Breast epithelium (tissue), 4 donors: ENCODE results near the gene KIRREL2. TPM values are rescaled to one million over a fixed set of nuclear protein-coding genes. Genes with fewer than 3 reads are reported as not detected.
A peak's percentile ranks its signal among the peaks of the same experiment; 100 is the strongest.

Experiments
- DNase-seq, 2 donors: peaks; one replicate each; pipeline ENCODE4 v3.0.0-alpha.2; 2019; ENCODE audit warnings: low spot score in 2 of 2
- H3K27ac ChIP-seq, 2 donors: fragments of 200-600 bp; sonication (generic) in 1 of 2; one replicate each; pipeline ENCODE4 v1.5.1; 2016 to 2019; ENCODE audit warnings: mild to moderate bottlenecking in 1 of 2
- H3K27me3 ChIP-seq, 2 donors: fragments of 200-600 bp; sonication (generic) in 1 of 2; one replicate each; pipeline versions ENCODE4 v1.5.1 to v1.6.0; 2017 to 2019; ENCODE audit warnings: control low read depth in 1 of 2, mild to moderate bottlenecking in 1 of 2
- H3K36me3 ChIP-seq: fragments of 200-600 bp; one replicate; pipeline ENCODE4 v1.5.1; 2019
- H3K4me1 ChIP-seq, 2 donors: fragments of 200-600 bp; sonication (generic); one replicate each; pipeline ENCODE4 v1.5.1; 2016 to 2019; ENCODE audit warnings: control low read depth in 1 of 2
- H3K4me3 ChIP-seq, 3 donors: fragments of 200-600 bp; sonication (generic); 1 replicate in 2 of 3; 2 replicates in 1 of 3; pipeline ENCODE4 v1.5.1; 2016 to 2019; ENCODE audit warnings: mild to moderate bottlenecking in 3 of 3, moderate library complexity in 2 of 3
- H3K9me3 ChIP-seq, 2 donors: fragments of 200-600 bp; sonication (generic) in 1 of 2; one replicate each; pipeline ENCODE4 v1.5.1; 2016 to 2019; ENCODE audit warnings: control low read depth in 1 of 2
- CTCF ChIP-seq, 3 donors: fragments of 450-650 bp; IDR thresholded peaks; one replicate each; pipeline ENCODE4 v1.5.1; 2016 to 2017; ENCODE audit warnings: antibody characterized with exemption in 3 of 3, mild to moderate bottlenecking in 3 of 3, moderate library complexity in 3 of 3
- POLR2A ChIP-seq: fragments of 450-650 bp; IDR thresholded peaks from one replicate; pipeline ENCODE4 v1.6.1; 2016; ENCODE audit warnings: antibody characterized with exemption, mild to moderate bottlenecking, moderate library complexity
- POLR2AphosphoS5 ChIP-seq, 3 donors: sonication (generic); formaldehyde crosslinking; IDR thresholded peaks; one replicate each; pipeline ENCODE4 v1.6.1; 2017; ENCODE audit warnings: antibody characterized with exemption in 3 of 3
- intact Hi-C: fragments of 100-400 bp; cut with DNase I; formaldehyde crosslinking; loops from one replicate; pipeline ENCODE4 v1.15.1; 2023; ENCODE audit warnings: low total_unique reads
- total RNA-seq, 3 donors: library from RNA; depleted of rRNA; stranded (reverse); fragments of >200 nt; gene quantifications; one replicate each; pipeline ENCODE4 v1.1.0, GENCODE V29; 2016

Gene KIRREL2
- under 1 TPM in 2 of 3 donors, not detected in 1; 0.15 to 0.66 TPM for total RNA-seq

DNA sequence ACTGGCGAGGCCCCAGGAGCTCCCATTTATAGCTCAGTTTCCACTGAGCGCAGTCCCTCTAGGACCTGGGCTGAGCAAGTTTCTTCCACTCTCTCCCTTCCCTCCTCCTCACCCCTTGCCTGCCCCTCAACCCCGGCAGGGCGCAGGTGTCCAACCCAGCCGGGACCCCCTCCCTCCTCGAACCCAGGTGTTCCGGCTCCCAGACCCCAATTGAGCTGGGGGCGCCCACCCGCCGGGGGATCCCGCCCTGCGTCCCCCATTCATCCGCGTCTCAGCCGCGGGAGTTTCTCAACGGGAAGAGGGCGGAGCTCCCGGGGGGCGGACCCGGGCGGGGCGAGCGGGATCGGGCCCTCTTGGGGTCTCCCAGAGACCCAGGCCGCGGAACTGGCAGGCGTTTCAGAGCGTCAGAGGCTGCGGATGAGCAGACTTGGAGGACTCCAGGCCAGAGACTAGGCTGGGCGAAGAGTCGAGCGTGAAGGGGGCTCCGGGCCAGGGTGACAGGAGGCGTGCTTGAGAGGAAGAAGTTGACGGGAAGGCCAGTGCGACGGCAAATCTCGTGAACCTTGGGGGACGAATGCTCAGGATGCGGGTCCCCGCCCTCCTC, at the start of gene KIRREL2:
Gene KIRREL2, plus strand, starts transcription at position 366 of the 604 bp plus-strand sequence. Its CDS starts 209 bp downstream, at position 575.
- TF ChIP-seq POLR2A: no peak
- TF ChIP-seq CTCF (IDR thresholded peaks at IDR 0.05): no peak
- no peak for TF ChIP-seq POLR2AphosphoS5 (IDR thresholded peaks at IDR 0.05)
- H3K27ac ChIP-seq: no peak within 1 kb of the TSS
- H3K4me1 ChIP-seq: no peaks in the 10 kb centered on the region
- no peak for DNase-seq
- intact Hi-C loops: no loop called here
- no peaks in the 10 kb centered on the region for H3K36me3 ChIP-seq
- H3K4me3 ChIP-seq: peak within 1 kb of the TSS; percentile 36 to 74 (median 45)
- peaks cover 0 to 4% of the 10 kb centered on the region in 2 donors for H3K9me3 ChIP-seq
- H3K27me3 ChIP-seq: peaks cover 0 to 57% of the 10 kb centered on the region in 2 donors

DNA sequence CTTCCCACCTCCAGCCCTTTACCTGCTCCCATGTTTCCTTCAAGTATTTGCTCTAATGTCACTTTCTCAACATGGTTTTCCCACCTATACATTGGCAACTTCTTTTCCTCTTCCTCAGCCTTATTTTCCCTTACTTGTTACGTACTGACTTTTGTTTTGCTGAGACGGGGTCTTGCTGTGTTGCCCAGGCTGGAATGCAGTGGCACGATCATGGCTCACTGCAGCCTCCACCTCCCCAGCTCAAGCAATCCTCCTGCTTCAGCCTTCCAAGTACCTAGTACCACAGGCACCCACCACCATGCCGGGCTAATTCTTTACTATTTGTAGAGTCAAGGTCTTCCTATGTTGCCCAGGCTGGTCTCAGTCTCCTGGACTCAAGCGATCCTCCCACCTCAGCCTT, 49.1 kb upstream of the KIRREL2 start:
- TF ChIP-seq POLR2AphosphoS5 (IDR thresholded peaks at IDR 0.05): no peak
- TF ChIP-seq POLR2A: no peak
- TF ChIP-seq CTCF (IDR thresholded peaks at IDR 0.05): no peak
- H3K36me3 ChIP-seq: no peaks in the 10 kb centered on the region

GRCh38 chr19:35811317-35812219, 45.1 kb upstream of the KIRREL2 start:
- TF ChIP-seq CTCF (IDR thresholded peaks at IDR 0.05): no peak
- TF ChIP-seq POLR2A: no peak
- TF ChIP-seq POLR2AphosphoS5 (IDR thresholded peaks at IDR 0.05): no peak
- intact Hi-C loops: no loop called here
- Histone ChIP-seq H3K4me1 (no peaks in the 10 kb centered on the region), H3K9me3 (no peaks in the 10 kb centered on the region), H3K27me3 (peaks cover 0 to 28% of the 10 kb centered on the region in 2 donors), H3K36me3 (no peaks in the 10 kb centered on the region), H3K27ac (no peak overlapping the region), H3K4me3 (no peak overlapping the region)
- DNase-seq: no peak

More for the DNA sequence above, 49.1 kb upstream of the KIRREL2 start:
- Histone ChIP-seq H3K4me3 (no peak overlapping the region), H3K27ac (no peak overlapping the region), H3K27me3 (peaks cover 0 to 22% of the 10 kb centered on the region in 2 donors), H3K9me3 (no peaks in the 10 kb centered on the region), H3K4me1 (no peaks in the 10 kb centered on the region)
- no peak for DNase-seq
- intact Hi-C loops: no loop called here

GRCh38 chr19:35812220-35813042, 44.3 kb upstream of the KIRREL2 start, which contains the start of gene PRODH2:
PRODH2 (minus strand) TSS chr19:35812845; CDS start chr19:35812805, 40 bp downstream.
- DNase-seq: no peak
- Histone ChIP-seq H3K27me3 (peaks cover 0 to 32% of the 10 kb centered on the region in 2 donors), H3K4me3 (no peak within 1 kb of the TSS), H3K9me3 (no peaks in the 10 kb centered on the region), H3K27ac (no peak within 1 kb of the TSS), H3K4me1 (no peaks in the 10 kb centered on the region), H3K36me3 (no peaks in the 10 kb centered on the region)
- TF ChIP-seq POLR2A: no peak
- TF ChIP-seq POLR2AphosphoS5 (IDR thresholded peaks at IDR 0.05): no peak
- no peak for TF ChIP-seq CTCF (IDR thresholded peaks at IDR 0.05)
- intact Hi-C loops: no loop called here
